AG04449 (cell line): ENCODE data around the gene EPDR1.

Experiments
- CTCF ChIA-PET: fragments of 350-600 bp; formaldehyde crosslinking; extraction: SDS; loops from one replicate; lab custom pipeline; 2021; ENCODE audit warnings: antibody characterized with exemption; lab: Yijun Ruan, JAX
- POLR2A ChIA-PET: fragments of 400-600, 350-600 bp; formaldehyde crosslinking; extraction: SDS; loops from one replicate; lab custom pipeline; 2020; ENCODE audit warnings: antibody characterized with exemption, inconsistent platforms; lab: Yijun Ruan, JAX
- DNase-seq: peaks from one replicate; pipeline ENCODE4 v3.0.0-alpha.2; 2010; ENCODE audit warnings: low read depth, low spot score
- H3K4me3 ChIP-seq: 2 replicates; pipeline ENCODE4 v1.5.1; 2011; ENCODE audit warnings: low read depth, mild to moderate bottlenecking, control low read depth, low read length
- TF ChIP-seq, protein P1 (sequence below): IDR thresholded peaks from one replicate; pipeline ENCODE4 v1.5.1; 2011; ENCODE audit warnings: mild to moderate bottlenecking, moderate library complexity, low read length, control low read depth, inconsistent platforms; ENCODE audit not compliant: insufficient read depth; ENCODE audit errors: missing control alignments

Gene EPDR1

DNA sequence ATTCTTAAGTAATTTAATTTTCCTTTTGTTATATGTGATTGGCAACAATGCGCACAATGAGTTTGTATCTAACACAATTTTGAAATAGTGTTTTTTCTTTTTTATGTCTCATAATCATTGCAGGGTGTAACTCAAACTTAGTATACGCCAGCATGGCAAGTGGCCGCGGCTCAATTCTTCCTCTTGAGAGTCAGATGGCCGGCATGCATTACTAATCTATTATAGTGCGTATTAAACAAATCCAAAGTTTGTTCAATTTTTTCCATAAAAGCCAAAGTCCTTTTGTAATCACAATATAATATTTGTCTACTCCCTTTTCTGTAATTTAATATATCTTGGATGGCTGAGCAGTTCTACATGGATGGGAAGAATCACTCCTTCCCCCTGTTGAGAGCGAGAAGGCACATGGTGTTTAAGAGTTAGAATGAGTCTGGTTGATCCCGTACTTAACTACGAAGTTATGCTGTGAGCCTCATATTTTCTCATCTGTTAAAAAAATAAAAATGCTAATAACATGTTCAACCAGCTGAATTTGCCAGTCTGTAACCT, 12.7 kb downstream of the EPDR1 start:
- TF ChIP-seq, protein P1, sequence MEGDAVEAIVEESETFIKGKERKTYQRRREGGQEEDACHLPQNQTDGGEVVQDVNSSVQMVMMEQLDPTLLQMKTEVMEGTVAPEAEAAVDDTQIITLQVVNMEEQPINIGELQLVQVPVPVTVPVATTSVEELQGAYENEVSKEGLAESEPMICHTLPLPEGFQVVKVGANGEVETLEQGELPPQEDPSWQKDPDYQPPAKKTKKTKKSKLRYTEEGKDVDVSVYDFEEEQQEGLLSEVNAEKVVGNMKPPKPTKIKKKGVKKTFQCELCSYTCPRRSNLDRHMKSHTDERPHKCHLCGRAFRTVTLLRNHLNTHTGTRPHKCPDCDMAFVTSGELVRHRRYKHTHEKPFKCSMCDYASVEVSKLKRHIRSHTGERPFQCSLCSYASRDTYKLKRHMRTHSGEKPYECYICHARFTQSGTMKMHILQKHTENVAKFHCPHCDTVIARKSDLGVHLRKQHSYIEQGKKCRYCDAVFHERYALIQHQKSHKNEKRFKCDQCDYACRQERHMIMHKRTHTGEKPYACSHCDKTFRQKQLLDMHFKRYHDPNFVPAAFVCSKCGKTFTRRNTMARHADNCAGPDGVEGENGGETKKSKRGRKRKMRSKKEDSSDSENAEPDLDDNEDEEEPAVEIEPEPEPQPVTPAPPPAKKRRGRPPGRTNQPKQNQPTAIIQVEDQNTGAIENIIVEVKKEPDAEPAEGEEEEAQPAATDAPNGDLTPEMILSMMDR: no peak
- no peak overlapping the region for H3K4me3 ChIP-seq
- CTCF ChIA-PET: no interaction called here
- DNase-seq: no peak
- POLR2A ChIA-PET: no interaction called here

DNA sequence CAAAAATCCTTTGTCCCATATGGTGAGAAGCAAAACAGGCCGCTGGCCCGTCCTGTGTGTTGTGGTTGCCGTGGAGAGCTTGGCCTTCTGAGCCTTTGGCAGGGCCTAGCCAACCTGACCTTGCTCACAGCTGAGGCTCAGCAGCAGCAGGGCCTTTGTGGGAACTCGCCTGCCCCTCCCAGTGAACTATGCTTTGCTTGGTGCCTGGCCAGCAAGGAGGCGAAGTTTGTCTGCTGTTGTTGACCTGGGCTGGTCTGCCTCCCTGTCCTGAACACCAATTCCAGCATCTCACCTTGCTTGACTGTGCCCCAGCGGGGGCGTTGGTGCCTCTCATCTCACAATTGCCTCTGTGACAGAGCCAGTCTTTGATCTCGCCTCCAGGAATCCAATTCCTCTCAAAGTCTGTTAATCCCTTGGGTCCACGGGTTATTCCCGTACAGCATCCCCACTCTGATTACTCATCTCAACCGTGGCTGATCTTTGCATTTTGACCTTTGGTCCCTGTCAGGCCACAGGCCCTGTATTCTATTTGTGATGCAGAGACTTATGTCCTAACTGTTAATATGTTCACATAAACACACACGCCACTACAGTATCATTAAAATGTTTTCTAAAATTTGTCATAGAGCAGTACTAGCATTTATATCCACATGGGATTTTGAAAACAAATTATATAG, 22.6 kb downstream of the EPDR1 start:
- POLR2A ChIA-PET: no interaction called here
- CTCF ChIA-PET: no interaction called here
- DNase-seq: no peak
- no peak overlapping the region for H3K4me3 ChIP-seq
- TF ChIP-seq, protein P1: no peak

DNA sequence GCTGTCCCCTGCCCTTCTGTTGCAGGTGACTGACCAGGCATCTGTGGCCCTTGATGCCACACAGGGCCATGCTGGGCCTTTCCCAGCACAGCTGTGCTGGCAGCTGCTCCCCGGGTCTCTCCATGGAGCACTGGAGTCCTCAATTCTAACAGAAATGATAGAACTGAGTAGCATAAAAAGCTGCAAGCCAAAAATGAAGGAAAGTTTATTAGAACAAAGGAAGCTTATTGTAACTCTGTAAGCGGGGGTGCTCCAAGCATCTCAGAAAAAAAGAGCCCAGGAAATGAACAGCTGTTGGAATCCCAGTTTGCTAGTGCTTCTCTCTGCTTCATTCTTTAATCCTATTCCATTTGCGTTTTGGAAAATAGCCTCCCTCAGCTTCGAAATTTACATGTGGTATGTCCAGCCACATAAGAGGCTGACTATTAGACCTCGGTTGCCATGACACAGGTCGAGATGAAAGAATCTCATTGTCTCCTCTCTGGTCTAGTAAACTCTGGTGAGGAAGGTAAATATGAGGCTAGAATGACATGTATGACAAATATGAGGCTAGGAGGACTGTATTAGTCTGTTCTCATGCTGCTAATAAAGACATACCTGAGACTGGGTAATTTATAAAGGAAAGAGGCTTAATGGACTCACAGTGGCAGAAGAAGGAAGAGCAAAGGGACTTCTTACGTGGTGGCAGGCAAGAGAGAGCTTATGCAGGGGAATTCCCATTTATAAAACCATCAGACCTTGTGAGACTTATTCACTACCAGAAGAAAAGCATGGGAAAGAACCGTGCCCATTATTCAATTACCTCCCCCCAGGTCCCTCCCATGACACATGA, 23.7 kb downstream of the EPDR1 start:
- ChIA-PET CTCF (no interaction called here), POLR2A (no interaction called here)
- no peak for DNase-seq
- TF ChIP-seq, protein P1: no peak
- no peak overlapping the region for H3K4me3 ChIP-seq

DNA sequence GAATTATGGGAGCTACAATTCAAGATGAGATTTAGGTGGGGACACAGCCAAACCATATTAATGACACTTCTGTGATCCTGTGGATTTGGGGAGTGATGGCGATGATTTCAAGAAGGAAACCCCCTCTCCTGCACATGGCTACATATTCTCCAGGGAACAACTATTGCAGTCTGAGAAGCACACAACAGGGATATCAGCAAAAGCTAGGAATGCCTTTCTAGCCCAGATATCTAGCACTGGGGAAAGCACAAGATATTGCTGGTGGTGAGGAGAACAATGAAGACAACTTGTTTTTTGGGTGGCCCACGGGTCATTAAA, 24.3 kb downstream of the EPDR1 start:
- no peak for DNase-seq
- POLR2A ChIA-PET: no interaction called here
- no peak overlapping the region for H3K4me3 ChIP-seq
- TF ChIP-seq, protein P1: no peak
- CTCF ChIA-PET: no interaction called here

DNA sequence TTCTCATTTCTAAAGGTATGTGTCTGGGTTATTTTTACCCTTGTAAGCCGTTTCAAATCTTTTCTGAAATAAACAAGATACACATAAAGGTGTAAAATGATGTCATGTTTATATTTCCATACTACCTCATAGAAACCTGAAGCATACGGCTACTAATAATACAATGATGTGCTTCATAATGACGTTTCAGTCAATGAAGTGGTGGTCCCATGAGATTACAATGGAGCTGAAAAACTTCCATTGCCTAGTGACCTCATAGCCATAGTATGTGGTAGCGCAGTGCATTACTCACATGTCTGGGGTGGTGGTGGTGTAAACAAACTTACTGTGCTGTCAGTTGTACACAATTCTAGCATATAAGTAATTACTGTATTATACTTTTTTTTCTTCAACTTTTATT, 24.9 kb downstream of the EPDR1 start:
- H3K4me3 ChIP-seq: no peak overlapping the region
- TF ChIP-seq, protein P1: no peak
- DNase-seq: no peak
- ChIA-PET POLR2A (no interaction called here), CTCF (no interaction called here)
